ENCODE measurements around the gene DNAJB11. TPM values are rescaled to one million over a fixed set of nuclear protein-coding genes. Genes with fewer than 3 reads are reported as not detected.
"Not testable (repeated sequence)": the region's sequence is repeated elsewhere in the genome, so short reads cannot be mapped to it uniquely, and the experiment has no call there.

DNAJB11 gene
- total RNA-seq, 4 donors from 2014 or later, result 19.5 to 40.0 (median 33.5) TPM

DNA sequence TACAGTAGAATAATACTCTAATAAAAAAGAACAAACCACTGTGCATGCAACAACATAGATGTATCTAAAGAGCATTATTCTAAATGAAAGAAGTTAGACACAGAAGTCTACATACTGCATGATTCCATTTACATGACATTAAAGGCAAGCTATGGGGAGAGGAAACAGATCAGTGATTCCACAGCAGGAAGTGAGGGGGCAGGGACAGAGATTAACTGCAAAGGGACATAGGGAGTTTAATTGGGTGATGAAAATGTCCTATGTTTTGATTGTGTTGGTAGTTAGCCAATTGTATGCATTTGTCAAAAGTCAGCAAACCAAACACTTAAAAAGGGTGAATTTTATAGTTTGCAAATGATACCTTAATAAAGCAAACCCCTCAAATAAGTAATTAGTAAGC, 40.1 kb upstream of the DNAJB11 start:
- H3K27ac ChIP-seq, result no peak overlapping the region
- no peaks in the 10 kb centered on the region for H3K36me3 ChIP-seq
- TF ChIP-seq POLR2AphosphoS5 (IDR thresholded peaks at IDR 0.05), result no peak
- TF ChIP-seq, protein P1, sequence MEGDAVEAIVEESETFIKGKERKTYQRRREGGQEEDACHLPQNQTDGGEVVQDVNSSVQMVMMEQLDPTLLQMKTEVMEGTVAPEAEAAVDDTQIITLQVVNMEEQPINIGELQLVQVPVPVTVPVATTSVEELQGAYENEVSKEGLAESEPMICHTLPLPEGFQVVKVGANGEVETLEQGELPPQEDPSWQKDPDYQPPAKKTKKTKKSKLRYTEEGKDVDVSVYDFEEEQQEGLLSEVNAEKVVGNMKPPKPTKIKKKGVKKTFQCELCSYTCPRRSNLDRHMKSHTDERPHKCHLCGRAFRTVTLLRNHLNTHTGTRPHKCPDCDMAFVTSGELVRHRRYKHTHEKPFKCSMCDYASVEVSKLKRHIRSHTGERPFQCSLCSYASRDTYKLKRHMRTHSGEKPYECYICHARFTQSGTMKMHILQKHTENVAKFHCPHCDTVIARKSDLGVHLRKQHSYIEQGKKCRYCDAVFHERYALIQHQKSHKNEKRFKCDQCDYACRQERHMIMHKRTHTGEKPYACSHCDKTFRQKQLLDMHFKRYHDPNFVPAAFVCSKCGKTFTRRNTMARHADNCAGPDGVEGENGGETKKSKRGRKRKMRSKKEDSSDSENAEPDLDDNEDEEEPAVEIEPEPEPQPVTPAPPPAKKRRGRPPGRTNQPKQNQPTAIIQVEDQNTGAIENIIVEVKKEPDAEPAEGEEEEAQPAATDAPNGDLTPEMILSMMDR (IDR thresholded peaks at IDR 0.05), result no peak
- no peak overlapping the region for H3K4me3 ChIP-seq
- H3K27me3 ChIP-seq, result no peaks in the 10 kb centered on the region
- ATAC-seq, result no peak
- H3K9me3 ChIP-seq, result no peaks in the 10 kb centered on the region
- no peaks in the 10 kb centered on the region for H3K4me1 ChIP-seq

DNA sequence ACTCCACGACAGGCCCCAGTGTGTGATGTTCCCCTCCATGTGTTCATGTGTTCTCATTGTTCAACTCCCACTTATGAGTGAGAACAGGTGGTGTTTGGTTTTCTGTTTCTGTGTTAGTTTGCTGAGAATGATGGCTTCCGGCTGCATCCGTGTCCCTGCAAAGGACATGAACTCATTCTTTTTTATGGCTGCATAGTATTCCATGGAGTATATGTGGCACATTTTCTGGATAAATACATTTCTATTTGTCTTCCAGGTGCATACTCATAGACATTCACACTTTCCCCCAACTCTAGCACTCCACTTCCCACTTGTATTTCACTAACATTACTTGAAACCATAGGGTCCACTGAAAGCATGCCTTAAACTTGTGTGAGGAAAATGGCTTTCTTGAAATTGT, 38.8 kb upstream of the DNAJB11 start:
- H3K4me3 ChIP-seq, H3K4me1 ChIP-seq, H3K27me3 ChIP-seq, H3K36me3 ChIP-seq, H3K9me3 ChIP-seq, H3K27ac ChIP-seq, ATAC-seq: not testable (repeated sequence)
- 92% methylated on average over 3 of the region's 3 CpGs; no CpG with 5 or more reads in 1 of the 2 donors for WGBS, 2 donors (ENCODE audit: low coverage in 1 of 2)

DNA sequence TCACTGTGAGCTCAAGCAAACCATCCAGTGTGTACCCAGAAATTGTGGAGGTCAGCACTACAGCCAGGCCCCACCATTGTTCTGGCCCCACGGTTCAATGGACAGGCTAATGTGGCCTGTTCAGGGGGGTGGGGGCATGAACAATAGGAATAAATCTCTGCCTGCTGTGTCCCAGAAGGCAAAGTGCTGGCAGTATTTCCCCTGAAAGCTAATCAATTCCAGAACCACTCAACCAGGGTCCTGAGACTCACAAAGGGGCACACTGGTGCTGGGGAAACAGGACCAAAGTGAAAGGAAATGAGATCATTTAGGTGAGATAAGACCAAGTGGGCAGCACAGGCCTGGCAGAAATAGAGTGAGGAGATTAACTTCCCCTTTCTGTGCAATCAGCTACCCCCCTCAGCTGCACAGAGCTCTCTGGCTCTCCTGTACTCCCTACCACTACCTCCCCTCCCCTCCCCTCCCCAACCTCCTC, 37.9 kb upstream of the DNAJB11 start:
- 80% methylated on average over 1 of the region's 1 CpG; no CpG with 5 or more reads in 1 of the 2 donors for WGBS, 2 donors (ENCODE audit: low coverage in 1 of 2)

DNA sequence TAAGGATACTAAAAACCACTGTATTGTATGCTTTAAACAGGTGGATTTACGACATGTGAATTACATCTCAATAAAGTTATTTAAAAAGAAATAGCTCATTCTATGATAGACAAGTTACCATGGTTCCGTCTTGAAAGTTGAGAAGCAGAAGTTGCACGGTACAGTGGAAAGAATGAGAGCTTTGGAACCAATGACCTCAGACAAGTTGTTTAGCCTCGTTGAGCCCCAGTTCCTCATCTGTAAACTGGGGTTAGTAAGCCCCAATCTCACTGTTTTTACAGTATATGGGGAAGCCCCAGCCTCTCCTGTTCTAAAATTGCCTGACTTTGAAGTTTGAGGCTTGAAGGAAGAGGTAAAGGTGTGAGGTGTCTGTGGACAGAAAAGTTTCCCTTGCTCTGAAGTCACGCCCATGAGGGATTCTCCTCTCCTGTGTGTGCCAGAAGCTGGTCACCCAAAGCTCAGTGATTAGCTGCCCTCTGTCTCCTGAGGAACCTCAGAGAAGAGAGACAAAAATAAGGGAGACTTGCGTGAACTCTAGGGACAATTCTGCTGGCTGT, 36.3 kb upstream of the DNAJB11 start:
- TF ChIP-seq POLR2A (IDR thresholded peaks at IDR 0.05) (no peak), EP300 (IDR thresholded peaks at IDR 0.05) (no peak), POLR2AphosphoS5 (IDR thresholded peaks at IDR 0.05) (no peak)
- TF ChIP-seq, protein P1 (IDR thresholded peaks at IDR 0.05), result no peak
- peaks cover 0 to 9% (median 0%) of the 10 kb centered on the region in 3 donors for H3K4me1 ChIP-seq
- no peak overlapping the region for H3K27ac ChIP-seq
- 82 to 89% methylated on average over 4 to 6 of the region's 6 CpGs for WGBS, 2 donors (ENCODE audit: low coverage in 1 of 2)
- no peak overlapping the region for H3K4me3 ChIP-seq
- H3K27me3 ChIP-seq, result no peaks in the 10 kb centered on the region
- ATAC-seq, result peak; percentile 43
- H3K9me3 ChIP-seq, result no peaks in the 10 kb centered on the region
- H3K36me3 ChIP-seq, result peaks cover 0 to 6% of the 10 kb centered on the region in 2 donors

More for the DNA sequence above, 37.9 kb upstream of the DNAJB11 start:
- no peak overlapping the region for H3K27ac ChIP-seq
- no peak overlapping the region for H3K4me3 ChIP-seq
- no peak for ATAC-seq
- no peak for TF ChIP-seq EP300 (IDR thresholded peaks at IDR 0.05)
- TF ChIP-seq POLR2A (IDR thresholded peaks at IDR 0.05), result no peak
- TF ChIP-seq, protein P1 (IDR thresholded peaks at IDR 0.05), result no peak
- no peak for TF ChIP-seq POLR2AphosphoS5 (IDR thresholded peaks at IDR 0.05)
- H3K36me3 ChIP-seq, result no peaks in the 10 kb centered on the region
- H3K4me1 ChIP-seq, result peaks cover 0 to 9% (median 0%) of the 10 kb centered on the region in 3 donors
- H3K27me3 ChIP-seq, result no peaks in the 10 kb centered on the region
- no peaks in the 10 kb centered on the region for H3K9me3 ChIP-seq

DNA sequence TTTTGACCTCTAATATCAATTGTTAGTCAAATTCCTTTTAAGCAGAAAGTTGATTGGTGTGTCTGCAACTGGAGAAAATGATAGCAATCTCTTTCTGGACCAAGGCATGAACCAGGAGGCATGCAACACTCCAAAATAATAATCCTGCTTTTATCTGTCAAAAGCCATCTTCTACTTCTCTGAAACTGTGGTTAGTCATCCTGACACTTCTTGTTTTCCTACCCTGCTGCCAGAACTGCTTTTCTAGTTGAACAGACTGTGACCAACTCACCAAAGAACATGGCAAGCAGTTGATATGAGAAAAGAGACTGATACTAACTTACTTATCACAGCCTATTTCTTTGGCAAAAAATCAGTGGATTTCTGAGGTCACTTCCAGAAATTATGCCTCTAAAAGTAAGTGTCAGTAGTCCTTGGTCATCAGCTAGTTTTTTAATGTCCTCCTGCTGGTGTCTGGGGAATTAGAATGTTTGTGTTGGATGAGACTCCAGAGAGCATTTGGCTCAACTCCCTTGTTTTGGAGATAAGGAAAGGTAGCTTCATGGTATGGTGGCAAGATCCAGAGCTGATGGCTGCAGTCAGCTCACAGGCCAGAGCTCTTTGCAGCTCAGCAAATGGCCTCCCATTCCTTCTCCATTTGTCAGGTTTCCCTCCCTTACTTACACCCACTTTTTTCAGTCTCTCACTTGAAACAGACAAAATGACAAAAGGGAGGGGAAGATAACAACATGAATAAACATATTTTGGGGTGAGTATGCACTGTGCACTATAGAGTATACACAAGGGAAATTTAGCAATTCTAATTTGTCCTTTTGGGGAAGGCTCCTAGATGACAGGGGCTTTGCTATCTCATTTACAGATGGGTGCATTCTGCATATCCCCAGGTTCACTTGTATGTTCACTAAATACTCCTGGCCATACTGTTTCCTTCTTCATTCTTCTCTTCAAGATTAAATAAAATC, 33.4 kb upstream of the DNAJB11 start:
- H3K27ac ChIP-seq, result no peak overlapping the region
- H3K4me3 ChIP-seq, result no peak overlapping the region
- H3K4me1 ChIP-seq, result peaks cover 0 to 21% (median 3%) of the 10 kb centered on the region in 3 donors
- no peaks in the 10 kb centered on the region for H3K9me3 ChIP-seq
- peaks cover 0 to 6% of the 10 kb centered on the region in 2 donors for H3K36me3 ChIP-seq
- H3K27me3 ChIP-seq, result no peaks in the 10 kb centered on the region
- TF ChIP-seq POLR2AphosphoS5 (IDR thresholded peaks at IDR 0.05) (no peak), POLR2A (IDR thresholded peaks at IDR 0.05) (no peak), EP300 (IDR thresholded peaks at IDR 0.05) (no peak)
- TF ChIP-seq, protein P1 (IDR thresholded peaks at IDR 0.05), result no peak
- no peak for ATAC-seq
